PC-3 (cell line): Measurements from ENCODE around the gene HTRA2.

ENCODE experiments used
- CTCF ChIP-seq: fragments of 300-600 bp; sonication (generic); conservative IDR thresholded peaks from 2 replicates; pipeline ENCODE4 v1.5.1; 2017; ENCODE audit warnings: antibody characterized with exemption, low read depth, mild to moderate bottlenecking, low read length
- EZH2phosphoT487 ChIP-seq: fragments of 300-600 bp; sonication (generic); IDR thresholded peaks from 2 replicates; pipeline ENCODE4 v1.6.1; 2018; ENCODE audit warnings: mild to moderate bottlenecking, antibody characterized with exemption, low read length, borderline replicate concordance

- TF ChIP-seq CTCF (no peak), EZH2phosphoT487 (no peak)
Observed at GRCh38 chr2:74498500-74499266, 31.1 kb upstream of the HTRA2 start.
